ENCODE data around the gene HS6ST3.
"Not testable (repeated sequence)": the region's sequence is repeated elsewhere in the genome, so short reads cannot be mapped to it uniquely, and the experiment has no call there.

The HS6ST3 gene

DNA sequence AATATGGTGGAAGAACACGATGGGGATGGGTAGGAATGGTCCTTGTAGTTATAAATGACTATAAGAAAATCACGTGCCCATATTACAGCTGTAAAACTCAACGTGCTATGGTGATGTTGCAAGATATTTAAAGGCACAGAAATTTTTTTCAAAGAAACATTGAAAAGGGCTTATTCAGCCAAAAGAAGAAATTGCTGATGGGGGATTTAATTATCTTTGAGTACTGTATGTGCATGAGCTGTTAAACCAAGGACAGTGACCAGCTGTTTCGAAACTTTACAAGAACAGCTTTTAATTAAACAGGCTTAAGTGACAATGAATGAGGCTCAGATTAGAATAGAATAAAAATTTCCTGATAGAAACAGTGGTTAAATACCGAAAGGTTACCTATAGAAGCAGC lies 339.0 kb downstream of the HS6ST3 start:
- no peak for DNase-seq (ENCODE audit: low read depth in 1 of 2, low spot score in 1 of 2)

GRCh38 chr13:96431044-96431581 lies 341.2 kb downstream of the HS6ST3 start:
- no peak for DNase-seq (ENCODE audit: low read depth in 1 of 2, low spot score in 1 of 2)

DNA sequence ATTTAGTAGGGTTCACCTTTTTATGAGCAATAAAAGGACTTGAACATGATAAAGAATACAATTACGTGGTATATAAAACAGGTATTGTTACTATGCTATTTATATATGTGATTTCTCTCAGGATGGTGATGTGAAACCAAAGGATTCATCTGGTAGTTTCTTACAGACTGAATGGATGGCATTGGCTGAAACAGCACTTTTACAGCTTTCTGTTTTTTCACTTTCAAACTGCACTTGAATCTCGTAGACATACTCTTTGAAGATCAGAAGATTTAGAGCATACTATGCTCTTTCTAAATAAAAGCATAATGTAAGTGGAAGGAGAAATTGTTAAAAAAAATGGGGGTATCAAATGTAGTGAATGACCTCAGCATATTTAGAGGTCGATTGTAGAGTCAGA lies 354.8 kb downstream of the HS6ST3 start:
- DNase-seq (ENCODE audit: low read depth in 1 of 2, low spot score in 1 of 2): no peak

GRCh38 chr13:96449920-96450319 lies 360.0 kb downstream of the HS6ST3 start:
- no peak for DNase-seq (ENCODE audit: low read depth in 1 of 2, low spot score in 1 of 2)

GRCh38 chr13:96450326-96451020 lies 360.6 kb downstream of the HS6ST3 start:
- no peak for DNase-seq (ENCODE audit: low read depth in 1 of 2, low spot score in 1 of 2)

- DNase-seq (ENCODE audit: low read depth in 1 of 2, low spot score in 1 of 2): no peak
These were observed 364.6 kb downstream of the HS6ST3 start for GRCh38 chr13:96454466-96454865.

GRCh38 chr13:96460609-96461008 lies 370.7 kb downstream of the HS6ST3 start:
- no peak for DNase-seq (ENCODE audit: low read depth in 1 of 2, low spot score in 1 of 2)

DNA sequence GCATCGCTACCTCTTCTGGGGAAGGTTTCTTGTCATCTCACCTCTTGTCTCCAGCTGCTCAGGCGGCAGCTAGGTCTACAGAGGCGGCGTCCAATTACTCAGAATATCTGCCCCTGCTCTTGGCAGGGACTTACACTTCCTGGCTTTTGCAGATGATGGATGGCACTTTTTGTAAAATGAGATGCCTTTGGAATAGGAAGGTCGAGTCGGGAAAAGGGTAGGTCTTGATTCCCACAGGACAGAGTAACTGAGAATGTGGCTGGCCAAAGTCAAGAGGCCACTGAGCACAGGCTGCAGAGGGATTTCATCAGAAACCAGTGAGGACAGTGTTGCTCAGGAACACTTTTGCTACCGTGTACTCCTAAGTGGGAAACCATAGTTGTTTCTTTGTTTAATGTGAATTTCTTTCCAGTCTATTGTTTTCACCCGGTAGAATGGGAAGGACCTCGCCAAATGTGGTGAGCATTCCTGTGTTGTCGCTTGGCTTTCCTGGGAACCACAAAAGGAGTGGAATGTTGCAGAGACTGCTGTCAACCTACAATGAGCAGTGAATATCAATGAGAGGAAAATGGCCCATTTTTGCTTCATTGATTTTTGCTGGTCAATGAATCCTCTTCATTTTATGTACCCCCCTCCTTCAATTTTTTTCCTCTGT lies 383.7 kb downstream of the HS6ST3 start:
- no peak for DNase-seq (ENCODE audit: low read depth in 1 of 2, low spot score in 1 of 2)

GRCh38 chr13:96474181-96474557 lies 384.3 kb downstream of the HS6ST3 start:
- DNase-seq (ENCODE audit: low read depth in 1 of 2, low spot score in 1 of 2): no peak

- no peak for DNase-seq (ENCODE audit: low read depth in 1 of 2, low spot score in 1 of 2)
These were observed 385.2 kb downstream of the HS6ST3 start for GRCh38 chr13:96475103-96475502.

DNA sequence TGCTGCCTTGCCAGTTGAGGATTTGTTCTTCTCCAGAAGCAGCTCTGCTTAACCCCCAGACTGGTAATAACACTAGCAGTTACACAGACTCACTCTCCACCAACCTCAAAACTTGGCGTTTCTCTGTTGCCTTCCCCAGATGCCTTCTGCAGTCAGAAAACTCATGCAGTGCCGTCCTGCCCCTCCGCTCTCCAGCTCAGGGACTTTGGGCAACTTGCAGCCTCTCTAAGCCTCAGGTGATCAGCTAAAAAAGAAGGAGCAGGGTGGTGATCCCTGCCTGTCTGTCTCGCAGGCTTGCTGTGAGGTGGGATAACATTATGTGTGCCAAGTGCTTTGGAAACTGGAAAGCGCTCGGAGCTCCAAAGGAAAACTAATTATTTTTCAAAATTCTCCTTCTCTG lies 391.6 kb downstream of the HS6ST3 start:
- DNase-seq (ENCODE audit: low read depth in 1 of 2, low spot score in 1 of 2): no peak

DNA sequence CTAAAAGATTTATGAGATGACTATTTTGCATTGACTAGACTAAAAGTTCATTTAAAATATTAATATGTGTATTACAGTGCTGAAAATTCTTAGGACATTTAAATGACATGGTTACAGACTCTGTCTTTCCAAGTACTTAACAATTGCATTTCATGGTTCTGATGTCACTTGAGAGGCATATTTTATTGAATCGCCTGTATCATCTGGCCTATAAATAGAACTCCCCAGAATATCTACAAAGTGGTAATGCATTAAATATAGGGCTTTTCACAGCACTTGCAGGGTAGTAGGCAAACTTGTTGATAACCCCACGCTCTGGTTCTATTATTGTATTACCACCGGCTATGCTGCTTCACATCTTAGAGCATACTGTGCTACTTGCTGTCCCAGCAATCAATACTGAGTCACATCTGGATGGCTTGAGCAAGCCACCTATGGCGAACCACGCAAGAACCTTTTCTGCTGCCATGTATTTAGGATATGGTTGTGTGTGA lies 400.6 kb downstream of the HS6ST3 start:
- DNase-seq (ENCODE audit: low read depth in 1 of 2, low spot score in 1 of 2): no peak

GRCh38 chr13:96491103-96491502 lies 401.2 kb downstream of the HS6ST3 start:
- no peak for DNase-seq (ENCODE audit: low read depth in 1 of 2, low spot score in 1 of 2)

- no peak for DNase-seq (ENCODE audit: low read depth in 1 of 2, low spot score in 1 of 2)
These were observed 402.9 kb downstream of the HS6ST3 start for GRCh38 chr13:96492766-96493165.

DNA sequence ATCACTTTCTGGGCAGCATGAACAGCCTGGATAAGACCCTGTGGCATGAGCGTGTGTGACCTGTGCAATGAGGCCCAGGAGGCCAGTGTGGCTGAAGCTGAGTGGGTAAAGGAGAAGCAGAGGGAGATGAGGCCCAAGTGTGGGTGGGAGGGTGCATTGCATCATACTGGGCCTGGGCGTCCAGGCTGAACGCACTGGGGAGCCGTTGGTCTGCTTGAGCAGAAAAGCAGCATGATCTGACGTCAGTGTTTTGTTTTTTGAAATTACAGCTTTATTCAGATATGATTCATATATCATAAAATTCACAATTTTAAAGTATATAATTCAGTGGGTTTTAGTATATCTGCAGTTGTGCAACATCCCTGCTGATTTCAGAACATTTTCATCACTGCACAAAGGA lies 409.7 kb downstream of the HS6ST3 start:
- DNase-seq (ENCODE audit: low read depth in 1 of 2, low spot score in 1 of 2): no peak

DNA sequence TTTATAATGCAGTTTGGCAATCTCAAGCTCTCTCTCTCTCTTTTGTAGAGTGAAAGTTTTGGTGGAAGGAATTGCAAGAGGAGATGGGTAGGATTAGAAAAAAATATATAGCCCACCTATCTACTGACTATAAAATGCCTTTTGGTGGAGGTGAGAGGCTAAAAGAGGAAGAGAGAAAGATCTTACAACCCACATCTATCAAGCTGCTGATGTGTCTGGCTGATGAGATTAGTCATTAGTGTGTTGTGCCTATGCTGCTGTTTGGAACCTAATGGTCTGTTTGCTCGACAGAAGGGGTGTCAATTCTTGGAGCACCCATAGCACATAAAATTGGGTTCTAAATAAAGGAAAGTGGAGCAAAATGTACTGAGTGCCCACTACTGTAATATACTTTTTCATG lies 411.0 kb downstream of the HS6ST3 start:
- no peak for DNase-seq (ENCODE audit: low read depth in 1 of 2, low spot score in 1 of 2)

DNA sequence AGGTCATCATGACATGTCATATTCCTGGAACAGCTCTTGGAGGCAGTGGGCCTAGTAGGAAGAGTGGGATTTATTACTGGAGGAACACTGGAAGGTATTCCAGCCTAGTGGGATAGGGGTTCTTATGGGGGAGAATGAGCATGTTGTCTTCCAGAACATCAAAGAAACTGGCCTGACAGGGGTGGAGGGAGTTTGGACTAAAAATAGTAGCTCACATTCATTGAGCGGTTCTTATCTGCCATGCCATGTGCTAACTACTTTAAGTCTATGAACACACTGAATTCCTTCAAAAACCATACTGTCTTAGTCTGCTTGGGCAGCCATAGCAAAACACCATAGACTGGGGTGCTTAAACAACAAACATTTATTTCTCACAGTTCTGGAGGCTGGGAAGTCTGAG lies 413.6 kb downstream of the HS6ST3 start:
- no peak for DNase-seq (ENCODE audit: low read depth in 1 of 2, low spot score in 1 of 2)

GRCh38 chr13:96511587-96511986 lies 421.7 kb downstream of the HS6ST3 start:
- no peak for DNase-seq (ENCODE audit: low read depth in 1 of 2, low spot score in 1 of 2)

DNA sequence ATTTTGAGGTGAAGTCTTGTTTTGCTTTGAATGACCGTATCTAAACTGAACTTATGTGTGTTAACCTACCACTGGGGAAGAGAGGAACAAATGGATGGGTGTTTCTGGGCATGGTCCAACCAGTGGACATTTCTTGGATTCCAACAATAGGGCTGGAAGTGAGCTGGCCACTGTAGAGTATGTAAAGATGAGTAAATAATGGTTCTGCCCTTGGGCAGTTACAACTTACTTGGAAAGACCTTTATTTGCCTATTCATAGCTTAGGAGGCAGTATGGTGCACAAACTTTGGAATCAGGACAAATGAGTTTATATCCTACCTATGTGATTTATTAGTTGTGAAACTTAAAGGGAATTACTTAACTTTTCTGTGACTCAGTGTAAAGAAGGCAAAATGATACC lies 429.5 kb downstream of the HS6ST3 start:
- no peak for DNase-seq (ENCODE audit: low read depth in 1 of 2, low spot score in 1 of 2)

- DNase-seq (ENCODE audit: low read depth in 1 of 2, low spot score in 1 of 2): not testable (repeated sequence)
These were observed 434.6 kb downstream of the HS6ST3 start for GRCh38 chr13:96524398-96525020.

DNA sequence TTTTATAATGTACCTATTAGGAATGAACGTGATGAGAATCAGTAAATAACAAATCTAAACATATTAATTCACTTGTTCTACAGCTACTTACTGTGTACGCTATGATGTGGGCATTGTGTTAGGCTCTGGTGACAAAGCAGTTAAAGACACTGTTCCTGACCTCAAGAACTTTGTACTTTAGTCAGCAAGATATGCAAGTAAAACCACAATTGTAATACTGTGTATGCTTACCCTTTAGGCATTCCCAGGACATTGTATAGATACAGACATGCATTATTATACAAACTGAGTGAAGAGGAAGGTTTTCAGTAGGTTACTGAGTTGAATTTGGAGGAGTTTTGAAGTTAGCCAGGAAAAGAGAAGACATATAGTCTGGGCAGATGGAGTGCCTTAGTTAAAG lies 435.8 kb downstream of the HS6ST3 start:
- DNase-seq (ENCODE audit: low read depth in 1 of 2, low spot score in 1 of 2): no peak

DNA sequence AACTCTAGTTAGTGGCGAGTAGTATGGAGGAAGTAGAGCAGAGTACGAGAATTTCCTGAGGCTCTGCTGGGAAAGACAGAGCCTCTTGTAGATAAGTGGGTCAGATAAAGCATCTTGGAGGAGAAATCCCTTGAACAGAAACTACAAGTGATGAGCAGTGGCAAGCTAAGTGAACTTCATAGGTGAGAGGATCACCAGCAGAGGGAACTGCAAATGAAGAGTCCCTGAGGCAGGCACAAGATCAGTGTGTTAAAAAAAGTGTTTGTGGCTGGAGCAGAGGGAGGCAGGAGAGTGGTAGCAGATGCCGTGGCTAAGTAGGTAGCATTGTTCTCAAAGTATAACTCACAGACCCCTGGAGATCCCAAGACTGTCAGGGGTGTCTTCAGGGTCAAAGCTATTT lies 437.6 kb downstream of the HS6ST3 start:
- no peak for DNase-seq (ENCODE audit: low read depth in 1 of 2, low spot score in 1 of 2)

Data from activated T-helper 1 cell treated with anti-CD3 and anti-CD28 coated beads, Interleukin-2, amount 50 U/mL, for 16 hours (primary cell).